SK-N-SH (cell line): ENCODE measurements around the gene SCAMP3. TPM values are rescaled to one million over a fixed set of nuclear protein-coding genes. Genes with fewer than 3 reads are reported as not detected.

Experiments used
- CTCF ChIA-PET: fragments of 300-600, 350-600 bp; formaldehyde crosslinking; extraction: SDS; loops from one replicate; lab custom pipeline; 2021; lab: Yijun Ruan, JAX
- POLR2A ChIA-PET: fragments of 350-600 bp; sonication (Branson Sonifier 250); formaldehyde crosslinking; extraction: SDS; loops from one replicate; lab custom pipeline; 2020; ENCODE audit warnings: antibody characterized with exemption, inconsistent platforms; lab: Yijun Ruan, JAX
- DNase-seq: peaks from one replicate; pipeline ENCODE4 v3.0.0; 2012
- H2AFZ ChIP-seq: fragments of 200-600 bp; sonication (generic); 2 replicates; pipeline ENCODE4 v1.8.1; 2016; ENCODE audit warnings: antibody characterized with exemption, mild to moderate bottlenecking, low read depth
- H3F3A ChIP-seq: fragments of 200-600 bp; sonication (generic); replicated peaks from 2 replicates; pipeline ENCODE3; 2016; ENCODE audit warnings: antibody characterized with exemption, mild to moderate bottlenecking; ENCODE audit not compliant: insufficient read depth
- H3K27ac ChIP-seq, 2 experiments: fragments of 200-500 bp in 1 of 2; fragments of 200-600 bp in 1 of 2; sonication (Bioruptor generic) in 1 of 2; sonication (generic), shearing (Covaris generic) in 1 of 2; 2 replicates each; pipeline versions ENCODE4 v1.5.1 to v1.6.1; 2014 to 2016; ENCODE audit warnings: low read depth in 2 of 2, inconsistent platforms in 1 of 2, low read length in 1 of 2, mild to moderate bottlenecking in 1 of 2, mixed read lengths in 1 of 2
- H3K27me3 ChIP-seq: fragments of 200-600 bp; sonication (generic), shearing (Covaris generic); 2 replicates; pipeline ENCODE4 v1.6.1; 2016; ENCODE audit warnings: mixed run types; ENCODE audit not compliant: insufficient read depth
- H3K36me3 ChIP-seq, 2 experiments: fragments of 200-500 bp in 1 of 2; fragments of 200-600 bp in 1 of 2; sonication (Bioruptor generic) in 1 of 2; sonication (generic) in 1 of 2; replicated peaks in 1 of 2; 2 replicates each; pipeline versions ENCODE3 to v1.5.1; 2014 to 2016; ENCODE audit warnings: low read length in 1 of 2, mild to moderate bottlenecking in 1 of 2; ENCODE audit not compliant: insufficient read depth in 2 of 2, control insufficient read depth in 1 of 2
- H3K4me1 ChIP-seq, 2 experiments: fragments of 200-500 bp in 1 of 2; fragments of 200-600 bp in 1 of 2; sonication (Bioruptor generic) in 1 of 2; sonication (generic), shearing (Covaris generic) in 1 of 2; 2 replicates each; pipeline versions ENCODE4 v1.5.1 to v1.6.1; 2014 to 2016; ENCODE audit warnings: low read depth in 1 of 2, low read length in 1 of 2, mixed run types in 1 of 2; ENCODE audit not compliant: insufficient read depth in 2 of 2, control insufficient read depth in 1 of 2
- H3K4me2 ChIP-seq: fragments of 200-600 bp; sonication (generic), shearing (Covaris generic); 2 replicates; pipeline ENCODE4 v1.6.1; 2017; ENCODE audit warnings: mixed run types
- H3K4me3 ChIP-seq, 2 experiments: fragments of 200-500 bp in 1 of 2; fragments of 200-600 bp in 1 of 2; sonication (Bioruptor generic) in 1 of 2; sonication (generic), shearing (Covaris generic) in 1 of 2; 2 replicates each; pipeline versions ENCODE4 v1.5.1 to v1.8.1; 2014 to 2016; ENCODE audit warnings: low read depth in 2 of 2, inconsistent platforms in 1 of 2, low read length in 1 of 2, mild to moderate bottlenecking in 1 of 2, mixed read lengths in 1 of 2, moderate library complexity in 1 of 2
- H3K79me2 ChIP-seq: fragments of 200-600 bp; sonication (generic); 2 replicates; pipeline ENCODE4 v1.8.1; 2017; ENCODE audit warnings: mild to moderate bottlenecking; ENCODE audit not compliant: insufficient read depth
- H3K9ac ChIP-seq: fragments of 200-600 bp; sonication (generic); 2 replicates; pipeline ENCODE4 v1.6.1; 2017; ENCODE audit warnings: mixed run types
- H3K9me2 ChIP-seq: fragments of 200-600 bp; sonication (generic); 2 replicates; pipeline ENCODE4 v1.6.1; 2017; ENCODE audit warnings: mixed run types
- H3K9me3 ChIP-seq: fragments of 200-600 bp; sonication (generic); 2 replicates; pipeline ENCODE4 v1.6.1; 2017; ENCODE audit warnings: mixed run types, mild to moderate bottlenecking, moderate library complexity
- H4K20me1 ChIP-seq: fragments of 200-600 bp; sonication (generic); 2 replicates; pipeline ENCODE4 v1.6.1; 2017; ENCODE audit warnings: mild to moderate bottlenecking, mixed run types; ENCODE audit not compliant: insufficient read depth
- CTCF ChIP-seq: fragments of 200-600 bp; sonication (generic); IDR thresholded peaks from 2 replicates; pipeline ENCODE4 v1.6.1; 2017; ENCODE audit warnings: antibody characterized with exemption, mild to moderate bottlenecking, moderate library complexity
- ELF1 ChIP-seq: IDR thresholded peaks from 2 replicates; pipeline ENCODE4 v1.4.0; 2012
- GABPA ChIP-seq: IDR thresholded peaks from 2 replicates; pipeline ENCODE4 v1.4.0; 2012; ENCODE audit warnings: low read depth, mild to moderate bottlenecking
- GATA2 ChIP-seq: sonication (generic); formaldehyde crosslinking; IDR thresholded peaks from 2 replicates; pipeline ENCODE4 v1.5.0; 2020; ENCODE audit warnings: mild to moderate bottlenecking, missing genetic modification reagents
- JUND ChIP-seq: IDR thresholded peaks from 2 replicates; pipeline ENCODE4 v1.4.0; 2012
- NFIC ChIP-seq: IDR thresholded peaks from 2 replicates; pipeline ENCODE4 v1.4.0; 2012; ENCODE audit warnings: borderline replicate concordance
- POLR2AphosphoS5 ChIP-seq: IDR thresholded peaks from 2 replicates; pipeline ENCODE4 v1.6.1; 2012; ENCODE audit warnings: low read depth, low read length
- RAD21 ChIP-seq: IDR thresholded peaks from 2 replicates; pipeline ENCODE4 v1.6.1; 2012; ENCODE audit warnings: mild to moderate bottlenecking, low read length
- RCOR1 ChIP-seq: fragments of 150-350 bp; IDR thresholded peaks from 2 replicates; pipeline ENCODE4 v1.6.1; 2017; ENCODE audit warnings: antibody characterized with exemption, low read length
- REST ChIP-seq: IDR thresholded peaks from 2 replicates; pipeline ENCODE4 v1.6.1; 2012; ENCODE audit warnings: mild to moderate bottlenecking, low read depth, low read length, moderate library complexity
- RFX5 ChIP-seq: IDR thresholded peaks from 2 replicates; pipeline ENCODE4 v1.6.1; 2012; ENCODE audit warnings: mild to moderate bottlenecking, improper control_type of control experiment, low read length
- SMC3 ChIP-seq: IDR thresholded peaks from 2 replicates; pipeline ENCODE4 v1.6.1; 2012; ENCODE audit warnings: low read depth, low read length, improper control_type of control experiment
- TAF1 ChIP-seq: IDR thresholded peaks from 2 replicates; pipeline ENCODE4 v1.6.1; 2012; ENCODE audit warnings: low read depth, mild to moderate bottlenecking, low read length, moderate library complexity, borderline replicate concordance
- WGBS: methylation state at CpG from one replicate; pipeline ENCODE4 v1.1.6; 2017; ENCODE audit warnings: low lambda C conversion rate; 5-methylcytosine and 5-hydroxymethylcytosine counted together
- polyA plus RNA-seq, 3 experiments: library from polyadenylated mRNA; depleted of rRNA; stranded (reverse); fragments of >200 nt; gene quantifications; 2 replicates each; pipeline ENCODE4 v1.2.3, GENCODE V29; 2012
- TF ChIP-seq, protein P1 (sequence below): IDR thresholded peaks from 2 replicates; pipeline ENCODE4 v1.4.0; 2012; ENCODE audit warnings: low read depth

The SCAMP3 gene
- polyA plus RNA-seq, 1 of the 3 experiments (the other 2 are of a cell fraction): 193 TPM

DNA sequence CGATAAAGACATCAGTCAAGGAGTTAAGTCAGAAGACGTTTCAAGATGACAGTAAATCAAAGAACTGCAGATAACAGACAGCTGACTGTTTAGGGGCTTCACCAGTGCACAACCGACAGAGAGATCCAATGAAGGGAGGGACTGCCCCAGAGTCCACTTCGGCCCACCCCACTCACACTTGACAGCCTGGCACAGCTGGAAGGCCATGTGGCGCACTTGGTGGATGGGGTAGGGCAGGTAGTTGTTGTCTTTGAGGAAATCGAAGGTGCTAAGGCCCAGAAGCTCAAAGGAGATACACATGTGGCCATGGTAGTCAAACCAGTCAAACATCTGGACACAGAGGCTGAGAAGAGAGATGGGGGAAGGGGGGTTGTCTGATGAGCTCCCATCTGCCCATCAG is 4.4 kb upstream of the SCAMP3 start:
- H3K9me3 ChIP-seq: no peaks in the 10 kb centered on the region
- peaks cover 0 to 7% of the 10 kb centered on the region in 2 experiments; a peak in 1 of 4 replicates for H3K4me1 ChIP-seq
- H3K79me2 ChIP-seq: peaks cover 29% of the 10 kb centered on the region
- no peak overlapping the region for H2AFZ ChIP-seq
- H3K36me3 ChIP-seq: peaks cover 57 to 75% of the 10 kb centered on the region in 2 experiments
- WGBS: 98% methylated on average over 6 of the region's 6 CpGs
- POLR2A ChIA-PET: interaction anchor here (0.6 to 1.0 kb wide), 3 partner anchors 12 to 39 kb away, joined by 3 read pairs; partner anchors contain the start of gene ENTREP3
- H3K9ac ChIP-seq: no peak overlapping the region
- no peak overlapping the region for H3K4me3 ChIP-seq
- peaks cover 41% of the 10 kb centered on the region for H3F3A ChIP-seq
- TF ChIP-seq, protein P1, sequence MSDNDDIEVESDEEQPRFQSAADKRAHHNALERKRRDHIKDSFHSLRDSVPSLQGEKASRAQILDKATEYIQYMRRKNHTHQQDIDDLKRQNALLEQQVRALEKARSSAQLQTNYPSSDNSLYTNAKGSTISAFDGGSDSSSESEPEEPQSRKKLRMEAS: no peak
- TF ChIP-seq CTCF (no peak), REST (no peak), NFIC (no peak), TAF1 (no peak), RAD21 (no peak), RFX5 (no peak), ELF1 (no peak), SMC3 (no peak), POLR2AphosphoS5 (no peak), RCOR1 (no peak), JUND (no peak), GABPA (no peak), GATA2 (CRISPR knock-in tag) (no peak)
- TF ChIP-seq, all 33 proteins: peak for 0
- Histone ChIP-seq H3K27me3 (no peaks in the 10 kb centered on the region), H4K20me1 (peaks cover 6% of the 10 kb centered on the region), H3K27ac (no peak overlapping the region), H3K4me2 (no peak overlapping the region), H3K9me2 (no peaks in the 10 kb centered on the region)
- no peak for DNase-seq
- CTCF ChIA-PET: interaction anchor here (0.7 to 13.2 kb wide), 7 partner anchors 10 to 59 kb away, joined by 3 to 126 read pairs (median 4); partner anchors contain the start of gene ENTREP3
